ENCODE data around the gene FAM81B. TPM values are rescaled to one million over a fixed set of nuclear protein-coding genes. Genes with fewer than 3 reads are reported as not detected.
"Not testable (repeated sequence)": the region's sequence is repeated elsewhere in the genome, so short reads cannot be mapped to it uniquely, and the experiment has no call there.

FAM81B gene, protein sequence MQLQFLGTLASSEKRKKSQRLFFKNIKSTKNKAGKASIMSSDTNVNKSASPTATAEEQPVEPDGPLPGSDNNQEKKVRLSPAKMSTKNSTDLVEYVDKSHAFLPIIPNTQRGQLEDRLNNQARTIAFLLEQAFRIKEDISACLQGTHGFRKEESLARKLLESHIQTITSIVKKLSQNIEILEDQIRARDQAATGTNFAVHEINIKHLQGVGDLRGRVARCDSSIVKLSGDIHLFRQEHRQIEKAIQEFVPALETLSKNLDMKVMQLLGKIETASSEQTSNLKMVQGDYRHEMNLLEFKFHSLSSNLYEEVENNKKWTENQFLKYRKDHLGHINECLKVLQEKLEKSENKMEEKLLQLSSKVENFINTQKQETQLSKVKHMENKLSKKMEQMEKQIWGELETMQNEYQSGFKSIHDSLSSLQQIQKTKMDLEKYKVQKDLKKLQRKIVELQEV
- polyA plus RNA-seq (2013, experiment 1 of 2), result not detected
- polyA plus RNA-seq (2013, experiment 2 of 2), result not detected

GRCh38 chr5:95390812-95391492, at the start of gene FAM81B:
Gene FAM81B, plus strand, starts transcription at chr5:95391366. Its CDS starts 24 bp downstream, at chr5:95391390.
- H3K9me3 ChIP-seq (ENCODE audit: insufficient read depth, low read depth, low read length), result no peaks in the 10 kb centered on the region
- H3K4me1 ChIP-seq (ENCODE audit: insufficient read depth, low read length), result peaks cover 7% of the 10 kb centered on the region; the same call in 1 of the 2 replicates
- H3K4me3 ChIP-seq (ENCODE audit: low read length), result no peak within 1 kb of the TSS
- no peaks in the 10 kb centered on the region for H3K36me3 ChIP-seq (ENCODE audit: insufficient read depth, low read length)
- no peaks in the 10 kb centered on the region for H3K27me3 ChIP-seq (ENCODE audit: insufficient read depth, low read length)
- WGBS, result 76% methylated on average over 2 of the region's 2 CpGs
- H3K9ac ChIP-seq (ENCODE audit: low read depth, low read length), result no peak within 1 kb of the TSS
- H3K27ac ChIP-seq (ENCODE audit: low read depth, low read length), result no peak within 1 kb of the TSS

GRCh38 chr5:95341444-95341843, 49.7 kb upstream of the FAM81B start:
- H3K9ac ChIP-seq (ENCODE audit: low read depth, low read length); H3K27ac ChIP-seq (ENCODE audit: low read depth, low read length); H3K4me1 ChIP-seq (ENCODE audit: insufficient read depth, low read length); H3K27me3 ChIP-seq (ENCODE audit: insufficient read depth, low read length); H3K36me3 ChIP-seq (ENCODE audit: insufficient read depth, low read length); H3K4me3 ChIP-seq (ENCODE audit: low read length); H3K9me3 ChIP-seq (ENCODE audit: insufficient read depth, low read depth, low read length): not testable (repeated sequence)
- WGBS, result 100% methylated on average over 1 of the region's 2 CpGs

DNA sequence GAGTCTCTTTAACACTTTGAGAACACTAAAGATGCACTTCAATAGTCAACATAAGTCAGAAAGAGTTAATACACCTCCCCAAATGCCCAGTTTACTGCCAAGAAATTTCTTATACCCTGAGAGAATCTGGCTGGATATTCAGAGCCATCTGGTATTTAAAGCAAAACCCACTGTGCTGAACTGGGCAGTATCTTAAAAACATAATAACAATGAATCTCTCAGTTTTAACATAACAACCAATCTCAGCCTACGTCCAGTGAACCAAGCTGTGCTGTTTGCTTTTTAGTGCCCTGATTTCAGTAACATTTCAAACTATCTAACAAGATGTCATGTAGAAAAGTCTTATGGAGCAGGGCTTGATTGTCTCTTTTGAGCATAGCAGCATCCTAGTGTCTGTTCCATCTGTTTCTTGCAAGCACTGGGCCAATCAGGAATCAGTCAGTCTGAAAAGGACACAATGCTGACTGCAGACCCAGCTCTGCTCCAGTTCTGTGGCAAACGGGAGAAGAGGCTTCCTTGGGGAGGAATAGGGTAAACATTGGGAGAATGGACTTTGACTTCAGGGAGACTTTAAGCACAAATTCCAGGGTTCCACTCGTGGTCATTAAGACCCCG, 43.6 kb upstream of the FAM81B start:
- WGBS, result 79% methylated on average over 4 of the region's 4 CpGs
- Histone ChIP-seq H3K27ac (ENCODE audit: low read depth, low read length) (no peak overlapping the region), H3K4me3 (ENCODE audit: low read length) (no peak overlapping the region)

DNA sequence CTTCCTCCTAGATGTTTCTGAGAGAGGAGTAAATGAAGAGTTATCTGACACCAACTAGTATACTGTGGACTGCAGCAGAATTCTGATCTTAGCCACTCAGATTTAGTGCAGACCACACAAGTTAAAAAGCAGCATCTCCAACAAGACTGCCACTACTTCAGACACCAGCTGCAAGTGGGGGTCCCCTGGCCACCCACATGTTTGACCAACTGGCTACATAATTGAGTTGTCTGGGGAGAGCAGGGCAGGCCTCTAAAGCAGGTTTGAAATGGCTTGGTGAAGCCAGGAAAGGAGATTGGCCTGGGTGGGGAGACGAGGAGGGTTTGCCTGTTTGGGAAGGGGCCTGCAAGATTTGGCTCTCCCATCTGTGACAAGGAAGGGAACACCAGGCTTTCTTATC, 40.5 kb upstream of the FAM81B start:
- WGBS, result 92% methylated on average over 1 of the region's 1 CpG
- H3K9me3 ChIP-seq (ENCODE audit: insufficient read depth, low read depth, low read length), result no peaks in the 10 kb centered on the region

More for the DNA sequence above, 43.6 kb upstream of the FAM81B start:
- Histone ChIP-seq H3K9me3 (ENCODE audit: insufficient read depth, low read depth, low read length) (no peaks in the 10 kb centered on the region), H3K4me1 (ENCODE audit: insufficient read depth, low read length) (no peaks in the 10 kb centered on the region), H3K27me3 (ENCODE audit: insufficient read depth, low read length) (no peaks in the 10 kb centered on the region), H3K36me3 (ENCODE audit: insufficient read depth, low read length) (no peaks in the 10 kb centered on the region), H3K9ac (ENCODE audit: low read depth, low read length) (no peak overlapping the region)

DNA sequence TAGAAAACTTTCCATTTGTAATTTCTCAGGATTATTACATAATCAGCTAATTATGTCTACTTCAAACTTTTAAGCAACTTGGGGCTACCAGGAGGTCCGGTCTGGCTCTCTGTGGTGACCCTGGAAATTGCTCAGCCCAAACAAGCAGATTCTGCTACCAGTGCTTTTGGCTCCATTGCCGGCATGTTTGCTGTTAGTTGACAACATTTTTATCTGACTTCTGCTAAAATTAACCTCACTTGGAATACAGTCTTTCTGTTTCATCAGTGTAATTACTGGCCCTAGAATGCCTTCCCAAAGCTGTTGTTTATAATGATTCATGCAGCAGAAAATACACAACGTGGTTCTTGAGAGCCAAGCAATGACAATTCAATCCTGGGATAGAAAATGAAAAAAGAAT, 38.5 kb upstream of the FAM81B start:
- H3K4me1 ChIP-seq (ENCODE audit: insufficient read depth, low read length), result no peaks in the 10 kb centered on the region
- no peak overlapping the region for H3K9ac ChIP-seq (ENCODE audit: low read depth, low read length)
- H3K36me3 ChIP-seq (ENCODE audit: insufficient read depth, low read length), result no peaks in the 10 kb centered on the region
- H3K27ac ChIP-seq (ENCODE audit: low read depth, low read length), result no peak overlapping the region
- H3K4me3 ChIP-seq (ENCODE audit: low read length), result no peak overlapping the region
- WGBS, result 96% methylated on average over 3 of the region's 3 CpGs
- no peaks in the 10 kb centered on the region for H3K27me3 ChIP-seq (ENCODE audit: insufficient read depth, low read length)
- H3K9me3 ChIP-seq (ENCODE audit: insufficient read depth, low read depth, low read length), result no peaks in the 10 kb centered on the region

More for the DNA sequence above, 40.5 kb upstream of the FAM81B start:
- Histone ChIP-seq H3K4me3 (ENCODE audit: low read length) (no peak overlapping the region), H3K9ac (ENCODE audit: low read depth, low read length) (no peak overlapping the region), H3K36me3 (ENCODE audit: insufficient read depth, low read length) (no peaks in the 10 kb centered on the region), H3K27me3 (ENCODE audit: insufficient read depth, low read length) (no peaks in the 10 kb centered on the region), H3K27ac (ENCODE audit: low read depth, low read length) (no peak overlapping the region), H3K4me1 (ENCODE audit: insufficient read depth, low read length) (no peaks in the 10 kb centered on the region)

DNA sequence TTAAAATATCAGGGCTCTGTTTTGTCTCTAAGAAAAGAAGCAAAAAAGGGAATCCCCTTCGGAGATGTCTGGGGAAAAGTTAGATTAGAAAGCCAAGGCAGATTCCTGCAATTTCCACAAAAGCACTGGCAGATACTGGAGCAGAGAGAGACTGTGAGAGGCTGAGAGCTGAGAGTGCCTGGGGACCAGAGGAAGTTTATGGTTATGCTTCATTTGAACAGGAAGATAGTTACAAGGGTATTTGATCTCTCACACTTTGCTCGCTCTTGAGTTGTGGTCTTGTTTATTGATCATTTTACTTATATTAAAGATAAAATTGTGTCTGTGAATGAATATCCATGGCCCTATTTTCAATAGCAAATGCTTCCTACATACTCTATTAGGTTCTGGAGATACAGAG, 32.8 kb upstream of the FAM81B start:
- Histone ChIP-seq H3K9me3 (ENCODE audit: insufficient read depth, low read depth, low read length) (no peaks in the 10 kb centered on the region), H3K27ac (ENCODE audit: low read depth, low read length) (no peak overlapping the region), H3K4me3 (ENCODE audit: low read length) (no peak overlapping the region), H3K4me1 (ENCODE audit: insufficient read depth, low read length) (no peaks in the 10 kb centered on the region), H3K27me3 (ENCODE audit: insufficient read depth, low read length) (no peaks in the 10 kb centered on the region), H3K9ac (ENCODE audit: low read depth, low read length) (no peak overlapping the region), H3K36me3 (ENCODE audit: insufficient read depth, low read length) (no peaks in the 10 kb centered on the region)
- WGBS, result 88% methylated on average over 1 of the region's 2 CpGs

DNA sequence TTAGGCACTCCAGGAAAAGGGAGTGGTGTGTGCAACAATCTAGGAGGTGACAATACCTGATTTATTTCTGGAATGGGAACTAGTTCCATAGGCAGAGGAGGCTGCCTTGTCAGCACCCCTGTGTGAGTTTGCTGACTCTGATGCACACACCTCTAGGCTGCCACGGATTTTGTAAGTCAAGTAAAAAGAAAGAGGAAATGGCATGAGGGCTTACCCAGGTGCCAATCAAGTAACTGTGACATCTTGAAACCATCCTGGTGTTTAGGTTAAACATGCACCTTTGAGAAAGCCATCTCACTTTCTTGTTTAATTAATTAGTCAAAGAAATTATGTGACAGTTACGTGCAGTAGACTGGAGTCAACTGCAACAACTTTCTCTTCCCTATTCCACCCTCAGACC, 32.3 kb upstream of the FAM81B start:
- Histone ChIP-seq H3K4me3 (ENCODE audit: low read length) (no peak overlapping the region), H3K36me3 (ENCODE audit: insufficient read depth, low read length) (no peaks in the 10 kb centered on the region), H3K9ac (ENCODE audit: low read depth, low read length) (no peak overlapping the region), H3K9me3 (ENCODE audit: insufficient read depth, low read depth, low read length) (0 out of 2 replicates have a peak, but pooled peaks cover under 1% of the 10 kb centered on the region), H3K4me1 (ENCODE audit: insufficient read depth, low read length) (no peaks in the 10 kb centered on the region), H3K27ac (ENCODE audit: low read depth, low read length) (no peak overlapping the region), H3K27me3 (ENCODE audit: insufficient read depth, low read length) (no peaks in the 10 kb centered on the region)
- WGBS, result 61% methylated on average over 2 of the region's 2 CpGs

- not testable (repeated sequence) for H3K4me3 ChIP-seq (ENCODE audit: low read length); H3K27ac ChIP-seq (ENCODE audit: low read depth, low read length); H3K9ac ChIP-seq (ENCODE audit: low read depth, low read length); H3K36me3 ChIP-seq (ENCODE audit: insufficient read depth, low read length); H3K4me1 ChIP-seq (ENCODE audit: insufficient read depth, low read length); H3K9me3 ChIP-seq (ENCODE audit: insufficient read depth, low read depth, low read length); H3K27me3 ChIP-seq (ENCODE audit: insufficient read depth, low read length)
- 93% methylated on average over 2 of the region's 2 CpGs for WGBS
Observed at GRCh38 chr5:95360667-95361066, 30.5 kb upstream of the FAM81B start.

DNA sequence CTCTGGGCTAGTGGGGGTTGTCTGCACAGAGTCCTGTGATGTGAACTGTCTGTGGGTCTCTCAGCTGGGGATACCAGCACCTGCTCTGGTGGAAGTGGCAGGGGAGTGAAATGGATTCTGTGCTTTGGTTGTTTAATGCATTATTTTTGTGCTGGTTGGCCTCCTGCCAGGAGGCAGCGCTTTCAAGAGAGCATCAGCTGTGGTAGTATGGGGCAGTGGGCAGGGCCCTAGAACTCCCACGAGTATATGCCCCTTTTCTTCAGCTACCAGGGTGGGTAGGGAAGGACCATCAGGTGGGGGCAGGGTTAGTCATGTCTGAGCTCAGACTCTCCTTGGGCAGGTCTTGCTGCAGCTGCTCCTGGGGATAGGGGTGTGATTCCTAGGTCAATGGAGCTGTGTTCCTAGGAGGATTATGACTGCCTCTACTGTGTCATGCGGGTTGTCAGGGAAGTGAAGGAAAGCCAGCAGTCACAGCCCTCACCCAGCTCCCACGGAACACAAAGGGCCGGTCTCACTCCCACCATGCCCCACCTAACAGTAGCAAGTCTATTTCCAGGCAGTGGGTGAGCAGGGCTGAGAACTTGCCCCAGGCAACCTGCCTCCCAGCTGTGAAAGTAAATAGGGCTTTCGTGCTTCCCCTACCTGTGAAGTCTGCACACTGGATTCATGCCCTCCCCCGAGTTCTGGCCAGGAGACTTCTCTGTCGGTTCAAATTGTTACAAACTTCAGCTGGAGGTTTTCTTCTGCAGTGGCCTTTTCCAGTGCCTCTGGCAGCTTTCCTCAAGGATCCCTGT, 25.7 kb upstream of the FAM81B start:
- Histone ChIP-seq H3K27ac (ENCODE audit: low read depth, low read length) (no peak overlapping the region), H3K9ac (ENCODE audit: low read depth, low read length) (no peak overlapping the region), H3K9me3 (ENCODE audit: insufficient read depth, low read depth, low read length) (0 out of 2 replicates have a peak, but pooled peaks cover 4% of the 10 kb centered on the region), H3K4me1 (ENCODE audit: insufficient read depth, low read length) (no peaks in the 10 kb centered on the region), H3K4me3 (ENCODE audit: low read length) (no peak overlapping the region), H3K27me3 (ENCODE audit: insufficient read depth, low read length) (no peaks in the 10 kb centered on the region), H3K36me3 (ENCODE audit: insufficient read depth, low read length) (no peaks in the 10 kb centered on the region)
- 74% methylated on average over 8 of the region's 8 CpGs for WGBS

DNA sequence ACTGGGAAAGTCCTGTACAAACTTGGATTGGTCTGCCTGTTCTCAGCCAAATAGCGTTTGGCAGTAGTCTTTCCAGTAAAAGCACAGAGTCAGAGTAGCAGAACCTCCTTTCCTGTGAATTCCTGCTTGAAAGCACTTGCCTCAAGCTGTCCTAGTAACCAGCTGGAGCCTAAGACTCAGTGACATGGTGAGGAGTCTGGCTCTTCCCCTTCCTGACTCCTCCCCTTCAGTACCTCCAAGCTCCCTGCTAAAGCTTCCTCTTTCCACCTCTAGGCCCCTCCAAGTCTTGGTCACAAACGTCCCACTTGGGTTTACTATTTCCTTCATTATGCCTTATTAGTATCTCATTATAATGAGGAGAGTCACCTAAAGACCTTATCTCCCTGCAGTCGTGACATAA, 21.4 kb upstream of the FAM81B start:
- H3K9ac ChIP-seq (ENCODE audit: low read depth, low read length), result no peak overlapping the region
- H3K36me3 ChIP-seq (ENCODE audit: insufficient read depth, low read length), result no peaks in the 10 kb centered on the region
- no peak overlapping the region for H3K4me3 ChIP-seq (ENCODE audit: low read length)
- 81% methylated on average over 3 of the region's 3 CpGs for whole genome bisulfite sequencing
- no peak overlapping the region for H3K27ac ChIP-seq (ENCODE audit: low read depth, low read length)
- H3K9me3 ChIP-seq (ENCODE audit: insufficient read depth, low read depth, low read length), result no peaks in the 10 kb centered on the region
- H3K4me1 ChIP-seq (ENCODE audit: insufficient read depth, low read length), result no peaks in the 10 kb centered on the region
- no peaks in the 10 kb centered on the region for H3K27me3 ChIP-seq (ENCODE audit: insufficient read depth, low read length)
